ELR (cell line): ENCODE results near the gene CCL23.
A peak's percentile ranks its signal among the peaks of the same experiment; 100 is the strongest.
"Not testable (repeated sequence)": the region's sequence is repeated elsewhere in the genome, so short reads cannot be mapped to it uniquely, and the experiment has no call there.

ENCODE experiments used
- DNase-seq: peaks from one replicate; pipeline ENCODE4 v3.0.0-alpha.2; 2015; ENCODE audit warnings: low read depth

The CCL23 gene

GRCh38 chr17:36004594-36005108 is 13.1 kb downstream of the CCL23 start:
- no peak for DNase-seq

DNA sequence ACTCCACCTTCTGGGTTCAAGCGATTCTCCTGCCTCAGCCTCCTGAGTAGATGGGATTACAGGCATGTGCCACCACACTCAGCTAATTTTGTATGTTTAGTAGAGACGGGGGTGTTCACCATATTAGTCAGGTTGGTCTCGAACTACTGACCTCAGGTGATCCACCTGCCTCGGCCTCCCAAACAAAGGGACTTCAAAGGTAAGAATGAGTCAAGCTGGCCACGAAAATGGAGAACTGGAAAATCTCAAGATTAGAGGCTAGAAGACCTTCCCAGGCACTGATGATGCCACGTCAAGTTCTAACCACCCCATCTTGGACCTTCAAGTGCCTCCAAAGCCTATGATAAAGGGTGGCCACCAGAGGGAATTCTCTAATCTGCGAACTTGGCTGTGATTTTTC is 15.1 kb downstream of the CCL23 start:
- no peak for DNase-seq

DNA sequence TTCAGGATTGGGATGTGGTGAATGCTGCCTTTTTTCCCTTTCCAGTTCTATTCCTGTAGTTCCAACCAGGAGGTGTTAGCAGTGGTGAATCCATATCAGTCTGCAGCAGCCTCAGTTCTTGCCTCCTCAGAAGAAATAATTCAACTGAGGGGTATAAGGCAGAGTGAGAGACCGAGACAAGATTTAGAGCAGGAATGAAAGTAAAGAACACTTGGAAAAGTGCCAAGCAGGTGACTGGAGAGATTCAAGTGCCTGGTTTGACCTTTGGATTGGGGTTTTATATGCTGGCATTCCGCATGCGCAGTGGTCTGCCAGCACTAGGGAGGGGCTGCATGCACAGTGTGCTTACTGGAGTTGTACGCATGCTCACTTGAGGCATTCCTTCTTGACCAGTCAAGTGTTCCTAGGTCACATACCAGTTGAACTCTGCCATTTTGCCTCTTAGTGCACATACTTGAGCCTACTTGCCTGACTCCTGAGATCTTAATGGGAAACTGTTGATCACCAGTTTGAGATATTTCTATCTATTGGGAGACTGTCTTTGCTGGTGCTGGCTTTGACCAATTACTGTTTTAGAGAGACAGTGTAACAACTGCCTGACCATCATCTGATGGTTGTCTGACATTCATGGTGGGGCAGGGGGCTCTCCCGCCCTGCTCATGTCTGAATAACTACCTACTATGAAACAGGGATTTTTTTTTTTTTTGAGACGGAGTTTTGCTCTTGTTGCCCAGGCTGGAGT is 15.7 kb downstream of the CCL23 start:
- DNase-seq = no peak

DNA sequence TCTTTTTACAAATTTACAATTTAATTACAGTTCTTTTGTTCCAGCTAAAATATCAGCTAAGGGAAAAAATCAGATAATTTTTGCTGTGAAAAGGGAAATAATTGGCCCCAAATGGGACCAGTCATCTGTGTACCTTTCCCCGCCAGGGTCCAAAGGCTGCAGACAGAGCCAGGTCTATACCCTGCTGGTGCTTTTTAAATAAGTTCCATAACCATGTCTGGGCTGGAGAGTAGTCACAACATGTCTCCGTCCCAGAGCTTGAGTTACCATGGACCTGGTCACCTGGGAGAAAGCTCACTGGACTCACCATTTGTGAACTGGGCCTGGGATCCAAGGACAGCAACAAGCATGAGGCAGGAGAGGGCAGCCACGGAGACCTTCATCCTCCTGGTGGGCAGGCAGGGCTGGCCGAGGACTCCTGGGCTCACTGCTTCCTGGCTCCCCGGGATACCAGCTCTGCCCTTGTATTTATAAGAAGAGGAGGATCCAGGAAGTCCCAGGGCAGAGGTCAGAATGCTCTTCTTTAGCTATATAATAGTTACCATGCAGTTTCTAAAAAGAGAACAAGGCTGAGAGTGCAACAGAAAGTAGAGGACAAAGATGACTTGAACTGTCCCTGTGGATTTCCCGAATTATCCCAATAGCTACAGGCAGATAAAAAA is 16.5 kb downstream of the CCL23 start, which contains the start of gene CCL15:
Gene CCL15, minus strand, starts transcription at position 444 of the 662 bp plus-strand sequence. Its CDS starts 61 bp downstream, at position 383.
- DNase-seq = no peak

DNA sequence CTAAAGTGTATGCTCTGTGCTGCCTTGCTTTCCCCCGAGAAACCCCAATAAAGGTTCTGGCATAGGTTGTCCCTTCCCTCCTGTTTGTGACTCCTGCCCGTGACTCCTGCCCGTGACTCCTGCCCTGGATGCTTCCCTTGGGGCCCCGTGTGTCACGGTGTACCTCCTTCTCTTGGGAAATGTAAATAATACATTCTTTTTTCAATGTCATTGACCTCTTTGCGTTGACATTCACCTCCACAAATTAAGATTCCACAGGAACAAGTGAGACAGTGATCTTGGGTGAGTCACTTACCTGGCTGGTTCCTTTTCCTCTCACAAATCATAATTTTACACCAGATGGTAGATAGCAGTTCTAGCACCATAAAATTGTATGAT is 17.1 kb downstream of the CCL23 start:
- no peak for DNase-seq

- no peak for DNase-seq
These were observed 19.0 kb downstream of the CCL23 start for GRCh38 chr17:35998756-35999155.

DNA sequence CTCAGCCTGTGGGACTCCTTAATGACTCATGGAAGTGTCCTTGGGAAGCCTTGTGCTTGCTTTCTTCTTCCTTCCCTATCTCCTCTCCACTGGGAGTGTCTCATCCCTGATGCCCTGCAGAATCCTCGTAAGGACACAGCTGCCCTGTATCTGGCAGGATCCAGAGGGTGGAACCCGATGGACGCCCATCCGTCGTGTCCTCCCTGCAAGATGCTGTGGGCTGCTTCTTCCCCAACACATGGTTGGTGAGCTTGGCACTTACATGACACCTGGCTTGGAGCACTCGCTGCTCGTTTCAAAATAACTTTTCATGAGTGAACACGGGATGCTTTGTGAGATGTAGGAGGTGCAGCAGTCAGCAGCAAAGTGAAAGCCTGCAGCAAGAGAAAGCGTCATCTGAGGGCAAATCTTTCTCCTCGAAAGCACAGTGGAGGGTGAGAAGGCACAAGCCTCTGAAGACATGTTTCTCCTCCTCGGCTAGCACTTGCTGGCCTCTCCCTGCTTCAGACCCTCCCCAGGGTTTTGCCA is 19.7 kb downstream of the CCL23 start:
- DNase-seq = no peak

DNA sequence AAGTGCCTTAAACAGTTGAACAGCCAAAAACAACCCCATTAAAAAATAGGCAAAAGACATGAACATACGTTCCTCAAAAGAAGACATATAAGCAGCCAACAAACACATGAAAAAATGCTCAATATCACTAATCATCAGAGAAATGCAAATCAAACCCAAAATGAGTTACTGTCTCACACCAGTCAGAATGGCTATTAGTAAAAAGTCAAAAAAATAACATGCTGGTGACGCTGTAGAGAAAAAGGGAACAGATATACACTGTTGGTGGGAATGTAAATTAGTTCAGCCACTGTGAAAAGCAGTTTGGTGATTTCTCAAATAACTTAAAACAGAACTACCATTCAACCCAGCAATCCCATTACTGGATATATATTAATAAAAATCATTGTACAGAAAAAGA is 22.4 kb downstream of the CCL23 start:
- not testable (repeated sequence) for DNase-seq

- DNase-seq = no peak
These were observed 26.7 kb downstream of the CCL23 start for GRCh38 chr17:35991075-35991474.

DNA sequence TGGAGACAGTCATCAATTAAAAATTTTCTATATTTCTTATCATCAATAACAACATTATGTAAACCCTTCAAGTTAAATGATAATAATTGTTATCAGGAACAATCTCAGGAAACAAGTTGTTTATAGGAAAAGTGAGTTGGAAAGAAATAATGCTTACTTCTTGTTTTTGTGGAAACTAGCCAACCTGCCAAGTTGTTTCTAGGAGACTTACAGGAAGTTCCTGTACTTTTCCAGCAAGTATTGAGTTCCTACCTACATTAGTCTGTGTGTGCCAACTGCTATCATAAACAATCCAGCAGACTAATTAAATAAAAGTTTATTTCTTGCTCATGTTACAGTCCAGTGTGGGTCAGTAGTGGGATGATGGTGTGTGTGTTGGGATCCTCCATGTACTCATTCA is 29.6 kb downstream of the CCL23 start:
- no peak for DNase-seq

DNA sequence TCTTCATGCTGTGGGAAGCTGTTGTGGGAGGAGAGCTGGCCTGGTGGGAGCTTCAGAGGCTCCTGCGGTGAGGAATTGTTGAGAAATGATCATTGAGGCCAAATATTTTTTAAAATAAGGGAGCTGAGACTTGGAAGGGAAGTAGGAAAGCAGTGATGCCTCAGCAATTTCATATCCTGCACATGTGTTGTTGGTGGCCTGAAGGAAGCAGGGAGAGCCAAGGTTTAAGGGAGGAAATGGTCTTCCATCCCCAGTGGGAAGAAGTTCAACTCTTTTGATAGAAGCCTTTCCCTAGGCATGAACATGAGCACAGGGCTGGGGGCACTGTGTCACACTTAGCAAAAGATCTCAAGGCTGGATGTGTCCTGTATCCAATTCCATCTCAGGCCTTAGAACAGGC is 31.1 kb downstream of the CCL23 start, which contains the start of gene CCL14:
Gene CCL14, minus strand, starts transcription at position 87 of the 400 bp plus-strand sequence. Its CDS starts 80 bp downstream, at position 7.
- DNase-seq = no peak

DNA sequence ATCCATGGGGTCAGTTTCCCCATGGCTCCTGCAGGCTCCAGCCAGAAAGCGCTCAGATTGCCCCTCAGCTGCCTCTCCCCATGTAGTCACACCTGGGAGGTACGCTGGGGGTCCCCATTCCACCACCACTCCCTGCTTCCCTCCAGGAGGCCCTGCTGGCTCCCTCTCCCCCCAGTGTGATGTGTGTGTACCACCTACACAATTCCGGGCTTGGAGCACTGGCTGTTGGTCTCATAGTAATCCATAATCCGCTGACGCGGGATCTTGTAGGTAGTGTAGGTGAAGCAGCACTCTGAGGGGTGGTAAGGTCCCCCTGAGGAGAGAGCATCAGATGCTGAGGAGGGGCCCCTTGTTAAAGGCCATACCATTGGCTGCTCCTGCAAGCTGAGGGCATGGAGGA is 33.6 kb downstream of the CCL23 start:
- no peak for DNase-seq

DNA sequence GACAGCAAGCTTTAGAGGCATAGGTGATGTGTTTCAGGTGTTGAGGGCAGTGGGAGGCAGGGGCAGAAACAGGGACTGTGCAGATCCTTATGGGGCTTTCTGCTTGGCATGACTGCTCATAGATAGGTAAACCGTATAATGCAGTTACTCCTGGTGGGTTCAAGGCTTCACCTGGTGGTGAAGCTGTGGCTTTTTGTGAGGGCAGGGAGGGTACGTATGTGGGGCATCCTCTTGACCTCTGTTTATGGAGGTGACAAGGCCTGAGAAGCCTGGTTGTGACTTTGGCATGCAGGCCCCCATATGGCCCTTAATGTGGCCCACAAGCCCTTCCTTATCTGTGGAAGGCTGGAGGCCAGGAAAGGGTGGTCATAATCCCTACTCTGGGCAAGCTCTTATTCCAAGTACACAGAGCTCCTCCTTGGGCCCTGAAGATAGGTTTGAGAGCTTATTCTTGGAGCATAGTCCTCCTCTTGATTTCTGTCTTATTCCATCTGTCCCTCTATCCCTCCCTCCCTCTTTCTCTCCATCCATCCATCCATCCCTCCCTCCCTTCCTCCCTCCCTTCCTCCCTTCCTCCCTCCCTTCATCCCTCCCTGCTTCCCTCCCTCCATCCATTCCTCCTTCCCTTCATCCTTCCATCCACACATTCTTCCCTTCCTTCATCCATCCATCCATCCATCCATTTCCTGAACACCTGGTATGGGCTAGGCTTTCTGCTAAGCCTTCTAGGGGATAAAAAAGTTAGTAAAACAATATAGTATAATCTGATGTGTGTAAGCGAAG is 35.2 kb downstream of the CCL23 start:
- DNase-seq = no peak

GRCh38 chr17:35981908-35982330 is 35.9 kb downstream of the CCL23 start:
- no peak for DNase-seq

DNA sequence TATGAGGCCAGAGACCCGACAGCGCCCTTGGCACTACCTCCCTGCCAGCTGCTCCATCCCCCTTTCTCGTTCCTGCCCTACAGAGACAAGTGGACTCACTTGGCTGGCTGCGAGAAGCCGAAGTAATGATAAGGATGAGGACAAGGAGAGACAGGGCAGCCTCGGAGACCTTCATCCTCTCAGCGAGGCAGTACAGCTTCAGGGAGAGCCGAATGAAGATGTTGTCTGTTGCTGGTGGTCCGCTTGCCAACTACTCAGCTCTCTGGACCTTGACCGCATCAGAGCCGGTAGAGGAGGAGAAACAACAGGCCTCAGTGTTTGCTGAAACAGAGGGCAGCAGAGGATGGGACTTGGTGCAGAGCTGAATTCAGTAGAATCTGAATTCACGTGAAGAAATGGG is 36.5 kb downstream of the CCL23 start, which contains the start of gene CCL16:
Gene CCL16, minus strand, starts transcription at position 252 of the 400 bp plus-strand sequence. Its CDS starts 77 bp downstream, at position 175.
- no peak for DNase-seq

- peak; percentile 20 for DNase-seq
These were observed 39.4 kb downstream of the CCL23 start for GRCh38 chr17:35978346-35978745.

DNA sequence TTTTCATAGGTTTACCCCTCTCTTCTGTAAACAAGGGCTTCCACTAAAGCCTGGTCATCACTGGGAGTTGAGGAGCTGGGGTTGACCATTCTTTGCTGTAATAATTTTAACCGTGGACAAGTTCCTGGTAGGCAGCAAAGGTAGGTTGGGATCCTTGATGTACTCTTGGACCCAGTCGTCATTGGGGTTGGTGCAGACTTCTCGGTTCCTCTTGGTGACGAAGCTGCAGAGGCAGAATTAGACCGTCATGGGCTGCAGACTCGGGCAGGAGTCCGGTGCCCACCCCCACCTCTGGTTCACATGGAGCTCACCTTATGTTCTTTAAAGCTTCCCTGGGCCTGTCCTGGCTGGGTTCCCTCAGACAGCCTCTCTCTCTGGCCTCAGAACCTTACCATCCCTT is 40.3 kb downstream of the CCL23 start:
- DNase-seq = no peak

- peak; percentile 31 for DNase-seq
These were observed 44.2 kb downstream of the CCL23 start for GRCh38 chr17:35973333-35974260.

DNA sequence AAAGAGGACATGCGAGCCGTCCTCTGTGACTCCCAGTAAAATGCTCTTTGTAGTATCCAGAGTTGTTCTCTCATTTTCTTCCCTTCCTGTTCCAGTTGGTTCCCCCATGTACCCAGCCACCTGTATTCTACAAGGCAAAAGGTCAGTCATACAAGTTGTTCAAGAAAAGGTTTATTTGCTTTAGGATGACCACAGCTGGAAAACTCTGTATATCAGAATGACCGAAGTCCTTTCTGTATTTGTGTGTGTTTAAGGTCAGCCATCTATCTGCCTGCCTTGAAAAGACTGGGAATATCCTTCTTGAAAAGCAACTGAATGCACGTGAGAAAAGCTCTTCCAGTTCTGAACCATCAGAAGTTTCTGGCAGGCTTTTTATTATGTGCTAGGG is 44.8 kb downstream of the CCL23 start:
- no peak for DNase-seq

- DNase-seq = no peak
These were observed 45.2 kb downstream of the CCL23 start for GRCh38 chr17:35972535-35972934.

DNA sequence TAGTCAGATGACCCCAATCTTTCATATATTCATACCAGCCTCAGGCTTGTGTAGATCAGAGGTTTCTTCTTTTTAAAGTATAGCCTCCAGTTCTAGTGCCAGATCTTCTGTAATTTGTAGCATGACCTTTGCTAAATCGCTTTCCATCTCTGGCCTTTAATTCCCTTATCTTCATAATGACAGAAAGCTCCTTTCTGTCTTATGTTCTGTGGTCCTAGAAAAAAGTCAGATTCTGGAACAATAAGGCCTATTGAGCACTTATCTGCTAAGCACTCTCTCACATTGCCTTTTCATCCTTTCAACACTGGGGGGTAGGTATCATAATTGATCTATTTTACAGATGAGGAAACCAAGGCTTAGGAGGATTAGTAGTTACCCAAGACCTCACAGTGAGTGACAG is 45.7 kb downstream of the CCL23 start:
- DNase-seq = no peak
